HG03378 (cell line): ENCODE measurements around the gene CFAP46.

Experiments
- ATAC-seq: cut with Tn5 transposase; IDR thresholded peaks from one replicate; pipeline ENCODE4 v1.9.1; 2021; ENCODE audit warnings: mild to moderate bottlenecking, moderate library complexity; ENCODE audit not compliant: unreplicated experiment

CFAP46 gene

GRCh38 chr10:132865851-132866600 lies 76.3 kb downstream of the CFAP46 start:
- ATAC-seq = no peak

- ATAC-seq = no peak
Observed at GRCh38 chr10:132865171-132865631, 77.2 kb downstream of the CFAP46 start.

- no peak for ATAC-seq
Observed at GRCh38 chr10:132862485-132863420, 79.6 kb downstream of the CFAP46 start.

- ATAC-seq = no peak
Observed at GRCh38 chr10:132861884-132862461, 80.4 kb downstream of the CFAP46 start.

- ATAC-seq = no peak
Observed at GRCh38 chr10:132861116-132861691, 81.2 kb downstream of the CFAP46 start.

- no peak for ATAC-seq
Observed at GRCh38 chr10:132860532-132860931, 81.8 kb downstream of the CFAP46 start.

- ATAC-seq = no peak
Observed at GRCh38 chr10:132859084-132859855, 83.1 kb downstream of the CFAP46 start.

- ATAC-seq = no peak
Observed at GRCh38 chr10:132858121-132859081, 84.0 kb downstream of the CFAP46 start.

- ATAC-seq = no peak
Observed at GRCh38 chr10:132856869-132857524, 85.4 kb downstream of the CFAP46 start.

GRCh38 chr10:132855889-132856288 lies 86.5 kb downstream of the CFAP46 start:
- ATAC-seq = no peak

GRCh38 chr10:132851451-132851850 lies 90.9 kb downstream of the CFAP46 start:
- ATAC-seq = no peak

- no peak for ATAC-seq
Observed at GRCh38 chr10:132850896-132851295, 91.5 kb downstream of the CFAP46 start.

GRCh38 chr10:132850246-132850645 lies 92.1 kb downstream of the CFAP46 start:
- ATAC-seq = no peak

- no peak for ATAC-seq
Observed at GRCh38 chr10:132849546-132850031, 92.8 kb downstream of the CFAP46 start.

GRCh38 chr10:132848951-132849545 lies 93.3 kb downstream of the CFAP46 start:
- ATAC-seq = no peak

- ATAC-seq = no peak
Observed at GRCh38 chr10:132848291-132848701, 94.1 kb downstream of the CFAP46 start.

- ATAC-seq = no peak
Observed at GRCh38 chr10:132847856-132848255, 94.5 kb downstream of the CFAP46 start.

- no peak for ATAC-seq
Observed at GRCh38 chr10:132847416-132847777, 95.0 kb downstream of the CFAP46 start.
